ENCODE results near the gene CRYBA2. TPM values are rescaled to one million over a fixed set of nuclear protein-coding genes. Genes with fewer than 3 reads are reported as not detected.

The CRYBA2 gene
- total and polyA plus RNA-seq, 2 experiments from 2014 or later: not detected

GRCh38 chr2:219030177-219030940 is 37.1 kb upstream of the CRYBA2 start:
- Histone ChIP-seq H3K4me1 (ENCODE audit: low read depth) (no peaks in the 10 kb centered on the region), H3K4me3 (no peak overlapping the region), H3K36me3 (no peaks in the 10 kb centered on the region), H3K27ac (no peak overlapping the region), H3K27me3 (peaks cover 59% of the 10 kb centered on the region), H3K9me3 (ENCODE audit: low read depth) (no peaks in the 10 kb centered on the region)
- no peak for DNase-seq (ENCODE audit: low read depth in 1 of 2, low spot score in 1 of 2)
- TF ChIP-seq CTCF (IDR thresholded peaks at IDR 0.05; ENCODE audit: low read depth, low read length): no peak

- no peak overlapping the region for H3K4me3 ChIP-seq
- H3K4me1 ChIP-seq (ENCODE audit: low read depth): no peaks in the 10 kb centered on the region
- no peaks in the 10 kb centered on the region for H3K9me3 ChIP-seq (ENCODE audit: low read depth)
- peaks cover 53% of the 10 kb centered on the region for H3K27me3 ChIP-seq
- peak; percentile 83 to 88 for DNase-seq (ENCODE audit: low read depth in 1 of 2, low spot score in 1 of 2)
- TF ChIP-seq CTCF (IDR thresholded peaks at IDR 0.05; ENCODE audit: low read depth, low read length): peak; percentile 98
- H3K36me3 ChIP-seq: no peaks in the 10 kb centered on the region
- H3K27ac ChIP-seq: no peak overlapping the region
Measured at GRCh38 chr2:219029829-219030165, 36.6 kb upstream of the CRYBA2 start.

- no peak for DNase-seq (ENCODE audit: low read depth in 1 of 2, low spot score in 1 of 2)
- Histone ChIP-seq H3K27me3 (peaks cover 48% of the 10 kb centered on the region), H3K4me3 (no peak overlapping the region), H3K9me3 (ENCODE audit: low read depth) (no peaks in the 10 kb centered on the region), H3K4me1 (ENCODE audit: low read depth) (no peaks in the 10 kb centered on the region), H3K36me3 (no peaks in the 10 kb centered on the region), H3K27ac (no peak overlapping the region)
- TF ChIP-seq CTCF (IDR thresholded peaks at IDR 0.05; ENCODE audit: low read depth, low read length): no peak
Measured at GRCh38 chr2:219028996-219029828, 36.0 kb upstream of the CRYBA2 start.

GRCh38 chr2:219028141-219028540 is 34.9 kb upstream of the CRYBA2 start:
- Histone ChIP-seq H3K9me3 (ENCODE audit: low read depth) (no peaks in the 10 kb centered on the region), H3K4me1 (ENCODE audit: low read depth) (no peaks in the 10 kb centered on the region), H3K27me3 (peaks cover 38% of the 10 kb centered on the region), H3K4me3 (no peak overlapping the region), H3K36me3 (no peaks in the 10 kb centered on the region), H3K27ac (no peak overlapping the region)
- DNase-seq (ENCODE audit: low read depth in 1 of 2, low spot score in 1 of 2): no peak
- no peak for TF ChIP-seq CTCF (IDR thresholded peaks at IDR 0.05; ENCODE audit: low read depth, low read length)

GRCh38 chr2:219027511-219028055 is 34.4 kb upstream of the CRYBA2 start:
- Histone ChIP-seq H3K9me3 (ENCODE audit: low read depth) (no peaks in the 10 kb centered on the region), H3K36me3 (no peaks in the 10 kb centered on the region), H3K4me1 (ENCODE audit: low read depth) (no peaks in the 10 kb centered on the region), H3K27ac (no peak overlapping the region), H3K27me3 (peaks cover 32% of the 10 kb centered on the region), H3K4me3 (no peak overlapping the region)
- no peak for TF ChIP-seq CTCF (IDR thresholded peaks at IDR 0.05; ENCODE audit: low read depth, low read length)
- DNase-seq (ENCODE audit: low read depth in 1 of 2, low spot score in 1 of 2): no peak

Measured in cardiac muscle cell (in vitro differentiated cells and primary cell).